Upper lobe of right lung (tissue), 1 donor: ENCODE measurements around the gene TRMT2A. TPM values are rescaled to one million over a fixed set of nuclear protein-coding genes. Genes with fewer than 3 reads are reported as not detected.

Source experiments
- ATAC-seq: fragments of 200-7000 bp; cut with Tn5 transposase; one replicate; pipeline ENCODE4 v1.9.1; 2020; ENCODE audit warnings: mild to moderate bottlenecking, moderate library complexity
- DNase-seq: peaks from one replicate; pipeline ENCODE4 v3.0.0-alpha.2; 2020
- H3K27ac ChIP-seq: fragments of 200-600 bp; one replicate; pipeline ENCODE4 v1.8.0; 2022
- H3K27me3 ChIP-seq: fragments of 200-600 bp; one replicate; pipeline ENCODE4 v1.8.0; 2022; ENCODE audit warnings: mild to moderate bottlenecking
- H3K36me3 ChIP-seq: fragments of 200-600 bp; one replicate; pipeline ENCODE4 v1.8.0; 2022
- H3K4me1 ChIP-seq: fragments of 200-600 bp; one replicate; pipeline ENCODE4 v1.8.0; 2022
- H3K4me3 ChIP-seq: fragments of 200-600 bp; one replicate; pipeline ENCODE4 v1.8.0; 2022; ENCODE audit warnings: mild to moderate bottlenecking
- H3K9me3 ChIP-seq: fragments of 200-600 bp; one replicate; pipeline ENCODE4 v1.8.0; 2022
- CTCF ChIP-seq: fragments of 200-600 bp; IDR thresholded peaks from one replicate; pipeline ENCODE4 v1.8.0; 2022; ENCODE audit warnings: antibody characterized with exemption
- intact Hi-C: fragments of 100-400 bp; cut with DNase I; formaldehyde crosslinking; loops from one replicate; pipeline ENCODE4 v1.11.0; 2022
- total RNA-seq: library from RNA; stranded (reverse); fragmentation: NEBNext Ultra II Directional; extraction: Animal tissue kit (Norgen Biotek cat#: 25700); gene quantifications from one replicate; pipeline ENCODE4 v1.2.1, GENCODE V29; 2021
- donor health status: DM: no; HTN: yes; CAD: no; lungs with severe emphysema.

Gene TRMT2A
- total RNA-seq, 1 donor from 2014 or later, result 53.8 TPM

GRCh38 chr22:20106205-20106848 is 10.7 kb downstream of the TRMT2A start:
- Histone ChIP-seq H3K27me3 (no peaks in the 10 kb centered on the region), H3K4me3 (no peak overlapping the region), H3K36me3 (peaks cover 88% of the 10 kb centered on the region), H3K4me1 (no peaks in the 10 kb centered on the region), H3K27ac (no peak overlapping the region), H3K9me3 (no peaks in the 10 kb centered on the region)
- ATAC-seq (no peak), DNase-seq (no peak)
- intact Hi-C loops, result no loop called here
- no peak for TF ChIP-seq CTCF

DNA sequence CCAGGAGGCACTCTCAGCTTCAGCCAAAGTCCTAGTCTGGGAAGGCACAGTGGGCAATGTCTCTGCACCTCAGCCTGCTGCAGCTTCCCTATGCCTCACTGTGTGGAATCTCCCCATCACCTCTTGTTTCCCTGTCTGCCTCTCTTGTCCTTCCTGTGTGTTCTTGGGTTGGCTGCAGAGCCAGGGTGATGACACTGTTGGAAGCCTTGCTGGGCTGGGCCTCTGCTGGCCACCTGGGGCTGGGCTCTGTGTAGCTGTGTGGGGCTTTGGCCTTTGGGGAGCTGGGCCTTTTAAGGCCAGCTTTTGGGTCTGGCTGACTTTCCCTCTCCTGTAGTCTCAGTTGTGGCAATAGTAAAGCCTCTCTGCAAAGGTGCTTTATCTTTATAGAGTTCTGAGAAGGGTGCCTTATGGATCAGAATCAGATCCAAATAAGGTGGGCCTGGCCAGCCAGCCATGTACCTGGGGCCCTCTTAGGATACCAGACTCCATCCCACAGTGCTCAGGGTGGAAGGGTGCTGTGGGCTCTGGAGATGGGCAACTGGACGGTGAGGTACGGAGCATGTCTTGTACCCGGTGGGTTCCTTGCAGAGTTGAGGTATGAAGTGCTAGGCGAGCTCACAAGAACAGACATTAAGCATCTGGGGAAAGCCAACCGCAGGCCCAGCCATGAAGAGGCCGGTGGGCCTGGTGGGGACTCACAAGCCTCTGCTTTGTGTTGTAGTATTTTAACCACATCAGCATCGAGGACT is 11.4 kb downstream of the TRMT2A start:
- Histone ChIP-seq H3K4me1 (no peaks in the 10 kb centered on the region), H3K27me3 (no peaks in the 10 kb centered on the region), H3K27ac (no peak overlapping the region), H3K4me3 (no peak overlapping the region), H3K9me3 (no peaks in the 10 kb centered on the region), H3K36me3 (peaks cover 87% of the 10 kb centered on the region)
- intact Hi-C loops, result no loop called here
- ATAC-seq, result no peak
- TF ChIP-seq CTCF, result no peak
- DNase-seq, result no peak

- no peak overlapping the region for H3K4me3 ChIP-seq
- peaks cover 86% of the 10 kb centered on the region for H3K36me3 ChIP-seq
Observed at GRCh38 chr22:20102203-20102780, 14.7 kb downstream of the TRMT2A start.

DNA sequence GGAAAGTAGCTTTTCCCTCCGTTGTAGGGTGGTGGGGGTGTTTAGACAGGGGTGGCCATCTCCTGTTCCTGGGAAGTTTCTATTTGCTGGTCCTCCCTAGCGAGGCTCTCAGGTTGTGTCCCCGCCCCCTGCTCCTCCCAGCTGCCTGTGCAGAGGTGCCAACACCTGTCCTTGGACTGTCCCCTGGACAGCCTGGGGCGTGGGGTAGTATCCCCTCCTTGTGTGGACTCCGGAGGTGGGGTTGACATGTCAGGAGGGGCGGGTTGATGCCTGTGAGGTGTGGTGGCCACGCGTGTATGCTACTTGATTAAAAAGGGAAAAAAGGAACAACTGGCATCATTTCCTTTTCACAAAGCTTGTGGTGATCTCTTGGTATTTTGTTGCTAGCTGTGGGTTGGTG is 15.4 kb downstream of the TRMT2A start:
- Histone ChIP-seq H3K27me3 (no peaks in the 10 kb centered on the region), H3K4me3 (no peak overlapping the region), H3K36me3 (peaks cover 86% of the 10 kb centered on the region), H3K27ac (no peak overlapping the region), H3K9me3 (no peaks in the 10 kb centered on the region), H3K4me1 (no peaks in the 10 kb centered on the region)
- TF ChIP-seq CTCF, result no peak
- no peak for ATAC-seq
- DNase-seq, result no peak
- intact Hi-C loops, result no loop called here

More at GRCh38 chr22:20102203-20102780, 14.7 kb downstream of the TRMT2A start:
- no peak for TF ChIP-seq CTCF
- ATAC-seq (no peak), DNase-seq (no peak)
- H3K4me1 ChIP-seq, result no peaks in the 10 kb centered on the region
- intact Hi-C loops, result no loop called here
- no peaks in the 10 kb centered on the region for H3K27me3 ChIP-seq
- no peaks in the 10 kb centered on the region for H3K9me3 ChIP-seq
- no peak overlapping the region for H3K27ac ChIP-seq

- Histone ChIP-seq H3K9me3 (no peaks in the 10 kb centered on the region), H3K4me1 (no peaks in the 10 kb centered on the region), H3K27me3 (no peaks in the 10 kb centered on the region), H3K36me3 (peaks cover 87% of the 10 kb centered on the region), H3K4me3 (no peak overlapping the region), H3K27ac (no peak overlapping the region)
- intact Hi-C loops, result no loop called here
- no peak for DNase-seq
- no peak for ATAC-seq
- no peak for TF ChIP-seq CTCF
Observed at GRCh38 chr22:20099099-20099711, 17.8 kb downstream of the TRMT2A start.
